Small intestine (tissue), 16 donors: ENCODE data around the gene UHMK1. TPM values are rescaled to one million over a fixed set of nuclear protein-coding genes. Genes with fewer than 3 reads are reported as not detected.
"Not testable (repeated sequence)": the region's sequence is repeated elsewhere in the genome, so short reads cannot be mapped to it uniquely, and the experiment has no call there.

Experiments used
- DNase-seq, 2 donors: peaks; one replicate each; pipeline versions ENCODE4 v3.0.0 to v3.0.0-alpha.2; 2013
- FAIRE-seq: peaks from 2 replicates; lab custom pipeline; 2012; peaks lifted over from hg19 to GRCh38; lab: Jason Lieb, UNC
- H3K27ac ChIP-seq, 3 donors: one replicate each; pipeline ENCODE4 v1.5.1; 2013; ENCODE audit warnings: low read length in 2 of 3, mild to moderate bottlenecking in 2 of 3, control low read depth in 1 of 3, inconsistent platforms in 1 of 3, low read depth in 1 of 3, moderate library complexity in 1 of 3
- H3K27me3 ChIP-seq, 3 donors: one replicate each; pipeline ENCODE4 v1.6.1; 2013; ENCODE audit warnings: low read length in 3 of 3, inconsistent platforms in 1 of 3; ENCODE audit not compliant: control insufficient read depth in 3 of 3, insufficient read depth in 3 of 3
- H3K36me3 ChIP-seq, 3 donors: one replicate each; pipeline ENCODE4 v1.6.1; 2013; ENCODE audit warnings: low read length in 3 of 3, inconsistent platforms in 1 of 3, low read depth in 1 of 3, mild to moderate bottlenecking in 1 of 3, moderate library complexity in 1 of 3; ENCODE audit not compliant: control insufficient read depth in 3 of 3, insufficient read depth in 2 of 3
- H3K4me1 ChIP-seq, 3 donors: one replicate each; pipeline ENCODE4 v1.6.1; 2013; ENCODE audit warnings: low read length in 2 of 3, inconsistent platforms in 1 of 3, low read depth in 1 of 3, mild to moderate bottlenecking in 1 of 3, moderate library complexity in 1 of 3; ENCODE audit not compliant: control insufficient read depth in 3 of 3, insufficient read depth in 2 of 3
- H3K4me3 ChIP-seq, 3 donors: one replicate each; pipeline ENCODE4 v1.5.1; 2013; ENCODE audit warnings: low read length in 3 of 3, control low read depth in 1 of 3, inconsistent platforms in 1 of 3, low read depth in 1 of 3, mild to moderate bottlenecking in 1 of 3, moderate library complexity in 1 of 3
- H3K9me3 ChIP-seq, 2 donors: one replicate each; pipeline ENCODE4 v1.6.1; 2013; ENCODE audit warnings: low read depth in 1 of 2, low read length in 1 of 2; ENCODE audit not compliant: control insufficient read depth in 2 of 2, insufficient read depth in 1 of 2
- WGBS, 3 donors: extraction: QIAGEN DNeasy Blood & Tissue Kit; methylation state at CpG; one replicate each; pipeline ENCODE4 v1.1.7; 2013; 5-methylcytosine and 5-hydroxymethylcytosine counted together
- long read RNA-seq, 10 donors: transcript quantifications; one replicate each; lab custom pipeline, GENCODE V29; 2026
- polyA plus RNA-seq, 4 donors: library from polyadenylated mRNA; stranded (reverse) in 3 of 4; unstranded in 1 of 4; fragments of 200-250 nt in 3 of 4; fragments of 120-200 nt in 1 of 4; gene quantifications; one replicate each; pipeline versions ENCODE4 v1.2.1 to v1.2.3, GENCODE V29; 2013
- donor health status: healthy with polysubstance abuse.
- donor health status: control.
- donor health status: control.
- donor health status: Bipolar disorder and iron deficiency.
- donor health status: healthy.

UHMK1 gene
- 10 to 100 TPM; 13.0 to 40.8 (median 17.6) TPM for polyA plus RNA-seq
- long read RNA-seq, donor 1 = 0 reads
- long read RNA-seq, donor 2, full-length matches to known transcripts = 2 of 2 reads
- long read RNA-seq, donor 2, partial matches to known transcripts = 0 of 2 reads
- long read RNA-seq, donor 2, other reads (novel, unspliced or antisense) = 0 of 2 reads
- long read RNA-seq, donor 3, full-length matches to known transcripts = 5 of 5 reads
- long read RNA-seq, donor 3, partial matches to known transcripts = 0 of 5 reads
- long read RNA-seq, donor 3, other reads (novel, unspliced or antisense) = 0 of 5 reads
- long read RNA-seq, donor 4 = 0 reads
- long read RNA-seq, donor 5 = 0 reads
- long read RNA-seq, donor 6, full-length matches to known transcripts = 6 of 6 reads
- long read RNA-seq, donor 6, partial matches to known transcripts = 0 of 6 reads
- long read RNA-seq, donor 6, other reads (novel, unspliced or antisense) = 0 of 6 reads
- long read RNA-seq, donor 7 = 0 reads
- long read RNA-seq, donor 8 = 0 reads
- long read RNA-seq, donor 9, full-length matches to known transcripts = 1 of 1 reads
- long read RNA-seq, donor 9, partial matches to known transcripts = 0 of 1 reads
- long read RNA-seq, donor 9, other reads (novel, unspliced or antisense) = 0 of 1 reads
- long read RNA-seq, donor 10, full-length matches to known transcripts = 11 of 11 reads
- long read RNA-seq, donor 10, partial matches to known transcripts = 0 of 11 reads
- long read RNA-seq, donor 10, other reads (novel, unspliced or antisense) = 0 of 11 reads

GRCh38 chr1:162497723-162498495, at the start of gene UHMK1:
Gene UHMK1, plus strand, starts transcription at chr1:162497818. Its CDS starts 183 bp downstream, at chr1:162498001.
- WGBS, 3 donors = 0% methylated on average over 53 to 61 of the region's 61 CpGs
- Histone ChIP-seq H3K27me3 (no peaks in the 10 kb centered on the region), H3K4me1 (peaks cover 2 to 8% (median 3%) of the 10 kb centered on the region in 3 donors), H3K9me3 (no peaks in the 10 kb centered on the region), H3K4me3 (peak within 1 kb of the TSS; percentile 94 to 99 (median 97)), H3K36me3 (peaks cover 5 to 11% (median 9%) of the 10 kb centered on the region in 3 donors), H3K27ac (peak within 1 kb of the TSS; percentile 87 to 96 (median 95))
- FAIRE-seq = no peak
- DNase-seq = peak; percentile 94 to 95

- 97 to 100% (median 98%) methylated on average over 1 of the region's 3 CpGs for WGBS, 3 donors
- not testable (repeated sequence) for H3K4me3 ChIP-seq, H3K27me3 ChIP-seq, FAIRE-seq, DNase-seq, H3K27ac ChIP-seq, H3K4me1 ChIP-seq, H3K9me3 ChIP-seq, H3K36me3 ChIP-seq
These were observed 43.3 kb upstream of the UHMK1 start for GRCh38 chr1:162454361-162454760.

DNA sequence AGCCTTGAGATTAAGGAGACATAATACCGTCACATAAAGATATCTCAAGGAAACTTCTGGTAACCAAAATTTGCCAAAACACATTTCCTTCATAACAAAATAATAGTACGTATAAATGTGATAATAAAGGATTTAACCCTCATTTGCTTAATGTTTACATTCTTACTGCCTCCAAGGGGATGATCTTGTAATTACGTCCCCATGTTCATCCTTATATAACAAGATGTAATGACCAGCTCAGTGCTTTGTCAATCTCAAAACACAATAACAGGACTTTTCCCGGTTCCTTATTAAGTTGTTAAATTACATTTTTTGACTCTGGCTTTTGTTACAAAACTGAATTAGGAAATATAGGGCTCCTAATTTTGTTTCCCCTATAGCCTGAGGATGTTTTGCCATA, 41.3 kb upstream of the UHMK1 start:
- Histone ChIP-seq H3K9me3 (no peaks in the 10 kb centered on the region), H3K27ac (no peak overlapping the region), H3K4me3 (no peak overlapping the region), H3K4me1 (no peaks in the 10 kb centered on the region), H3K27me3 (no peaks in the 10 kb centered on the region), H3K36me3 (no peaks in the 10 kb centered on the region)
- DNase-seq (no peak), FAIRE-seq (no peak)
- WGBS, 3 donors = 81 to 86% (median 82%) methylated on average over 4 of the region's 4 CpGs

DNA sequence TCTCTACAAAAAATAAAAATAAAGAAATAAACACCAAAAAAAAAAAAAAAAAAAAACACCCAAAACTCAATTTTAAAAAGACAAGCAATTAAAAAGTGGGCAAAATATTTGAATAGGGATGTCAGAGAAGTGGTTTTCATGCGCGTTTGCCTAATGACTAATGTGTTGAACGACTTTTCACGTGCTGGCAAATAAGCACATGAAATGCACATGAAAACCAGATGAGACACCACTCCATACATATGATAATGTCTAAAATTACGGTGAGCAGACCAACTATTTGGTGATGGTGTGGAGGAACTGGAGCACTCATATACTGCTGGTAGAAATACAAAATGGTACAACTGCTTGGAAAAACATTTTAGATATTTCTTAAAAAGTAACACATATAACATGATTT, 39.4 kb upstream of the UHMK1 start:
- Histone ChIP-seq H3K9me3 (no peaks in the 10 kb centered on the region), H3K4me1 (no peaks in the 10 kb centered on the region), H3K36me3 (no peaks in the 10 kb centered on the region), H3K27ac (no peak overlapping the region), H3K27me3 (no peaks in the 10 kb centered on the region), H3K4me3 (no peak overlapping the region)
- FAIRE-seq = no peak
- 87 to 94% (median 90%) methylated on average over 5 of the region's 5 CpGs for WGBS, 3 donors
- no peak for DNase-seq

DNA sequence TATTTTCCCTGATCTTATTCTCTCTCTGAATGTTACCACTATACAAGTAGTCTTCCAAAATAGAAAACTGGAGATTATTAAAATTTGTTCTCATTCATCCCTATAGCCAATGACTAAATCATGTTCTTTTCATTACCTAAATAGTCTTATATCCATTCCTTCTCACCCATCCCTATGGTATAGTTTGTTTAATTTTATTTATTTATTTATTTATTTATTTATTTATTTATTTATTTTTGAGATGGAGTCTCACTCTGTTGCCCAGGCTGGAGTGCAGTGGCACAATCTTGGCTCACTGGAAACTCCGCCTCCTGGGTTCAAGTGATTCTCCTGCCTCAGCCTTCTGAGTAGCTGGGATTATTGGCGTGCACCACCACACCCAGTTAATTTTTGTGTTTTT, 35.2 kb upstream of the UHMK1 start:
- not testable (repeated sequence) for H3K36me3 ChIP-seq, H3K4me1 ChIP-seq, H3K4me3 ChIP-seq, H3K9me3 ChIP-seq, FAIRE-seq, H3K27me3 ChIP-seq, H3K27ac ChIP-seq, DNase-seq
- WGBS, 3 donors = 93 to 98% (median 95%) methylated on average over 2 of the region's 2 CpGs

- Histone ChIP-seq H3K9me3 (no peaks in the 10 kb centered on the region), H3K4me1 (no peaks in the 10 kb centered on the region), H3K27me3 (no peaks in the 10 kb centered on the region), H3K4me3 (no peak overlapping the region), H3K27ac (no peak overlapping the region), H3K36me3 (no peaks in the 10 kb centered on the region)
- peak in 1 of 2 donors; percentile 21 for DNase-seq
- no peak for FAIRE-seq
- WGBS, 3 donors = 14 to 35% (median 24%) methylated on average over 1 of the region's 1 CpG
These were observed 34.6 kb upstream of the UHMK1 start for GRCh38 chr1:162463021-162463420.

- no peaks in the 10 kb centered on the region for H3K27me3 ChIP-seq
- H3K4me1 ChIP-seq = no peaks in the 10 kb centered on the region
- no peaks in the 10 kb centered on the region for H3K9me3 ChIP-seq
- no peaks in the 10 kb centered on the region for H3K36me3 ChIP-seq
- no peak overlapping the region for H3K27ac ChIP-seq
- DNase-seq = no peak
- WGBS, 3 donors = 82 to 93% (median 87%) methylated on average over 3 of the region's 3 CpGs
- H3K4me3 ChIP-seq = no peak overlapping the region
- FAIRE-seq = no peak
These were observed 30.8 kb upstream of the UHMK1 start for GRCh38 chr1:162466797-162467196.

- Histone ChIP-seq H3K36me3 (no peaks in the 10 kb centered on the region), H3K4me3 (no peak overlapping the region), H3K4me1 (no peaks in the 10 kb centered on the region), H3K27ac (no peak overlapping the region), H3K9me3 (no peaks in the 10 kb centered on the region), H3K27me3 (no peaks in the 10 kb centered on the region)
- 68 to 74% (median 68%) methylated on average over 2 of the region's 2 CpGs for WGBS, 3 donors
- DNase-seq = no peak
- FAIRE-seq = no peak
These were observed 27.4 kb upstream of the UHMK1 start for GRCh38 chr1:162470216-162470615.
